Neural progenitor cell (in vitro differentiated cells): Measurements from ENCODE around the gene ARMC9. TPM values are rescaled to one million over a fixed set of nuclear protein-coding genes. Genes with fewer than 3 reads are reported as not detected.

Experiments used
- DNase-seq: peaks from one replicate; pipeline ENCODE4 v3.0.0-alpha.2; 2016; ENCODE audit warnings: low spot score
- H2AFZ ChIP-seq: fragments of 200-600 bp; sonication (generic); replicated peaks from 2 replicates; pipeline ENCODE4 v1.6.1; 2016; ENCODE audit warnings: antibody characterized with exemption
- H3F3A ChIP-seq: fragments of 200-600 bp; sonication (generic); 2 replicates; pipeline ENCODE4 v1.6.1; 2016; ENCODE audit warnings: antibody characterized with exemption, low read depth
- H3K27ac ChIP-seq: fragments of 200-600 bp; sonication (generic); 2 replicates; pipeline ENCODE4 v1.5.1; 2016; ENCODE audit warnings: mild to moderate bottlenecking
- H3K27me3 ChIP-seq: fragments of 200-600 bp; sonication (generic); 2 replicates; pipeline ENCODE4 v1.6.1; 2016; ENCODE audit warnings: mild to moderate bottlenecking, moderate library complexity
- H3K36me3 ChIP-seq: fragments of 200-600 bp; sonication (generic); 2 replicates; pipeline ENCODE4 v1.5.1; 2016
- H3K4me1 ChIP-seq: fragments of 200-600 bp; sonication (generic); 2 replicates; pipeline ENCODE4 v1.6.1; 2016; ENCODE audit warnings: mixed run types
- H3K4me2 ChIP-seq: fragments of 200-600 bp; sonication (generic); 2 replicates; pipeline ENCODE4 v1.6.1; 2016
- H3K4me3 ChIP-seq: fragments of 200-600 bp; sonication (generic); 2 replicates; pipeline ENCODE4 v1.5.1; 2016
- H3K79me2 ChIP-seq: fragments of 200-600 bp; sonication (generic); 2 replicates; pipeline ENCODE4 v1.6.1; 2016; ENCODE audit warnings: low read depth
- H3K9ac ChIP-seq: fragments of 200-600 bp; sonication (generic); 2 replicates; pipeline ENCODE4 v1.6.1; 2016
- H3K9me3 ChIP-seq: fragments of 200-600 bp; sonication (generic); 2 replicates; pipeline ENCODE4 v1.5.1; 2016; ENCODE audit warnings: low read depth
- H4K20me1 ChIP-seq: fragments of 200-600 bp; sonication (generic); 2 replicates; pipeline ENCODE4 v1.6.1; 2016; ENCODE audit warnings: low read depth
- H3K27ac Mint-ChIP-seq: 3 replicates; pipeline ENCODE4 v1.8.0; 2021; ENCODE audit warnings: mixed read lengths
- H3K27me3 Mint-ChIP-seq: 2 replicates; pipeline ENCODE4 v1.8.0; 2022; ENCODE audit warnings: low read depth, mild to moderate bottlenecking, inconsistent platforms, moderate library complexity, mixed read lengths; ENCODE audit not compliant: insufficient read depth
- H3K36me3 Mint-ChIP-seq: 3 replicates; pipeline ENCODE4 v1.8.0; 2021; ENCODE audit warnings: mixed read lengths
- H3K4me1 Mint-ChIP-seq: 3 replicates; pipeline ENCODE4 v1.8.0; 2021; ENCODE audit warnings: mixed read lengths
- H3K4me3 Mint-ChIP-seq: 3 replicates; pipeline ENCODE4 v1.8.0; 2021; ENCODE audit warnings: mild to moderate bottlenecking, moderate library complexity, mixed read lengths
- H3K9me3 Mint-ChIP-seq: 3 replicates; pipeline ENCODE4 v1.8.0; 2020; ENCODE audit warnings: mixed read lengths
- EZH2 ChIP-seq: fragments of 200-600 bp; sonication (generic); IDR thresholded peaks from 2 replicates; pipeline ENCODE4 v1.6.1; 2017; ENCODE audit warnings: antibody characterized with exemption, mild to moderate bottlenecking, moderate library complexity
- EZH2phosphoT487 ChIP-seq: fragments of 200-600 bp; sonication (generic); IDR thresholded peaks from 2 replicates; pipeline ENCODE4 v1.6.1; 2017; ENCODE audit warnings: antibody characterized with exemption
- total RNA-seq: library from RNA; depleted of rRNA; stranded (reverse); fragments of >200 nt; gene quantifications from 2 replicates; pipeline ENCODE4 v1.2.3, GENCODE V29; 2015; ENCODE audit warnings: low replicate concordance
- TF ChIP-seq, protein P1 (sequence below): fragments of 200-600 bp; sonication (generic); IDR thresholded peaks from 2 replicates; pipeline ENCODE4 v1.5.1; 2017; ENCODE audit warnings: antibody characterized with exemption, mild to moderate bottlenecking

Gene ARMC9
- total RNA-seq, 1 donor from 2014 or later = 45.8 TPM

DNA sequence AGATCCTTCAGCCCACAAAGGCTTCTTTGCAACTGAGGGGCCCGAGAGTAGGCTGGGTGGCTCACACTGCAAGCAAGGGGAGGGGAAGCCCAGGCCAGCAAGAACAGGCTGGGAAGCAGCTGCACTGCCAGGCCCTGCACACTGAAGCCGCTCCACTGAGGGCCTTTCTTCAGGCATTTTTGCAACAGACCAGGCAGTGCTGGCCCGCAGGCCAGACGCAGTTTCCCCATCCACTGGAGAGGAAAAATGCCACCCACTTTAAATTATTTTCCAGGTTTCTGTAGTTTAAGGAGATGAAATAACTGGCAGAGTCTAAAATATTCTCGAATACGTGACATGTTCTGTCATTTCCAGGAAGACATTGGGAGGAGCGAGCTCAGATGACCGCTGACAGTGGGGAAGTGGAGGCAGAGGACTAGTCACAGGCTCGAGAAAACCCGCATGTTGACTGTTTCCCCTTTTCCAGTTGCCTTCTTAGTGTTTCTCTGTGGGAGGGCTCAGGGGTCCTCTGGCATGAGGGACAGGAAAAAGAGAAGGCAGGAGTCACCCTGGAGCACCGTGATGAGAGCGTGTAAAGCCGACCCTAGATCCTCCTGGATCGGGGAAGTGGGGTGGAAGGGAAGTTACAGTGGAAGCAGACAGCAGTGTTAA, 143.8 kb downstream of the ARMC9 start:
- peak overlapping the region; percentile 78 for H3K27ac Mint-ChIP-seq
- Histone ChIP-seq H4K20me1 (no peaks in the 10 kb centered on the region), H3K36me3 (no peaks in the 10 kb centered on the region), H3K4me2 (peak overlapping the region; percentile 33), H3K4me3 (no peak overlapping the region), H3K27me3 (no peaks in the 10 kb centered on the region), H3K9ac (no peak overlapping the region), H3K79me2 (no peaks in the 10 kb centered on the region), H3F3A (peaks cover 16% of the 10 kb centered on the region), H3K27ac (peak overlapping the region; percentile 68), H3K9me3 (no peaks in the 10 kb centered on the region), H3K4me1 (peaks cover 29% of the 10 kb centered on the region), H2AFZ (peak overlapping the region; percentile 5)
- H3K4me3 Mint-ChIP-seq = no peak overlapping the region
- H3K36me3 Mint-ChIP-seq = peaks cover 18% of the 10 kb centered on the region
- no peak for TF ChIP-seq EZH2
- TF ChIP-seq, protein P1, sequence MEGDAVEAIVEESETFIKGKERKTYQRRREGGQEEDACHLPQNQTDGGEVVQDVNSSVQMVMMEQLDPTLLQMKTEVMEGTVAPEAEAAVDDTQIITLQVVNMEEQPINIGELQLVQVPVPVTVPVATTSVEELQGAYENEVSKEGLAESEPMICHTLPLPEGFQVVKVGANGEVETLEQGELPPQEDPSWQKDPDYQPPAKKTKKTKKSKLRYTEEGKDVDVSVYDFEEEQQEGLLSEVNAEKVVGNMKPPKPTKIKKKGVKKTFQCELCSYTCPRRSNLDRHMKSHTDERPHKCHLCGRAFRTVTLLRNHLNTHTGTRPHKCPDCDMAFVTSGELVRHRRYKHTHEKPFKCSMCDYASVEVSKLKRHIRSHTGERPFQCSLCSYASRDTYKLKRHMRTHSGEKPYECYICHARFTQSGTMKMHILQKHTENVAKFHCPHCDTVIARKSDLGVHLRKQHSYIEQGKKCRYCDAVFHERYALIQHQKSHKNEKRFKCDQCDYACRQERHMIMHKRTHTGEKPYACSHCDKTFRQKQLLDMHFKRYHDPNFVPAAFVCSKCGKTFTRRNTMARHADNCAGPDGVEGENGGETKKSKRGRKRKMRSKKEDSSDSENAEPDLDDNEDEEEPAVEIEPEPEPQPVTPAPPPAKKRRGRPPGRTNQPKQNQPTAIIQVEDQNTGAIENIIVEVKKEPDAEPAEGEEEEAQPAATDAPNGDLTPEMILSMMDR = no peak
- no peak for TF ChIP-seq EZH2phosphoT487
- peak; percentile 70 for DNase-seq
- H3K27me3 Mint-ChIP-seq = peaks cover 2% of the 10 kb centered on the region
- H3K4me1 Mint-ChIP-seq = peaks cover 9% of the 10 kb centered on the region
- no peaks in the 10 kb centered on the region for H3K9me3 Mint-ChIP-seq

DNA sequence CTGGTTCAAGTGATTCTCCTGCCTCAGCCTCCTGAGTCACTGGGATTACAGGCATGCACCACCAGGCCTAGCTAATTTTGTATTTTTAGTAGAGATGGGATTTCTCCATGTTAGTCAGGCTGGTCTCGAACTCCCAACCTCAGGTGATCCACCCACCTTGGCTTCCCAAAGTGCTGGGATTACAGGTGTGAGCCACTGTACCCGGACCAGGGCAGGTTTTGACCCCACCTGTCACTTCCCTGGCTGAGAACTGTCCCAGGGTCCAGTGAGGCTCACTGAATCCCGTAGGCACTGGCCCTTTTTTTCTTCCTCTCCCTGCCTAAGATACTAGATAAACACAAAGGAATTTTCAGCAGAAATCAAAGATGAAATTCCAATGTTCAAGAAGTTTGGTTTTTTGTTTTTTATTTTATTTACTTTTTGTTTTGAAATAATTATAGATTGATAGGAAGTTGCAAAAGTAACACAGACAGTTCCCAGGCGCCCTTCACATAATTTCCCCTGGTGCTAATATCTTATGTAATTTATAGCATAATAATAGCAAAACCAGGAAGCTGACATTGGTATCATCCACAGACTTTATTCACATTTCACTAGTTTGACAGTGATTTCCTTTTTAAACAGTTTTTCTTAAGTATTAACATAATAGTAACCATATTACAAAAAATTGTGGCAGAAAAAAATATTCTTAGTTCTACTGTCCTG, 144.7 kb downstream of the ARMC9 start:
- Histone ChIP-seq H3K27me3 (no peaks in the 10 kb centered on the region), H3K36me3 (no peaks in the 10 kb centered on the region), H4K20me1 (no peaks in the 10 kb centered on the region), H3K4me2 (no peak overlapping the region), H3K79me2 (no peaks in the 10 kb centered on the region), H3K27ac (no peak overlapping the region), H3K9ac (no peak overlapping the region), H2AFZ (no peak overlapping the region), H3K4me1 (peaks cover 29% of the 10 kb centered on the region), H3K9me3 (no peaks in the 10 kb centered on the region), H3F3A (peaks cover 16% of the 10 kb centered on the region), H3K4me3 (no peak overlapping the region)
- no peak overlapping the region for H3K4me3 Mint-ChIP-seq
- no peak overlapping the region for H3K27ac Mint-ChIP-seq
- H3K27me3 Mint-ChIP-seq = no peaks in the 10 kb centered on the region
- peaks cover 9% of the 10 kb centered on the region for H3K4me1 Mint-ChIP-seq
- TF ChIP-seq EZH2phosphoT487 (no peak), EZH2 (no peak)
- TF ChIP-seq, protein P1 = no peak
- H3K9me3 Mint-ChIP-seq = no peaks in the 10 kb centered on the region
- H3K36me3 Mint-ChIP-seq = peaks cover 22% of the 10 kb centered on the region
- DNase-seq = no peak

DNA sequence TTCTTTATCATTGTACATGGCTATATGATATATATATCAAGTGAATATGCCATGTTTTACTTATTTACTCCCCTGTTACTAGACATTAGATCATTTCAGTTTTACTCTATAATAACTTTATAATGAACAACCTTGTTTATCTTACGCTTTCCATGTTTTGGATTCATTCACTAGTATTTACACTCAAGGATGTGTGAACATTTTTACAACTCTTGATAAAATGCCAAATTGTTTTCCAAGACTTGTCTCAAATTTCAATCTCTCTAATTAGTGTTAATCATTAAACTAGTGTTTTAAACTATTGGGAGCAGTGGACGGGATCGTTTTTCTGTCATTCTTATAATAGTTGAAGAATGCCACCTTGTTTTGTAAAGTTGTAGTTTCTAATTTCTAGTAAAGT, 145.6 kb downstream of the ARMC9 start:
- Mint-ChIP-seq H3K4me3 (no peak overlapping the region), H3K4me1 (peaks cover 9% of the 10 kb centered on the region), H3K27ac (no peak overlapping the region)

More for the DNA sequence above, 145.6 kb downstream of the ARMC9 start:
- Histone ChIP-seq H4K20me1 (no peaks in the 10 kb centered on the region), H3K36me3 (no peaks in the 10 kb centered on the region), H3K4me2 (no peak overlapping the region), H3K9ac (no peak overlapping the region), H2AFZ (no peak overlapping the region), H3K4me3 (no peak overlapping the region), H3K27ac (no peak overlapping the region), H3K27me3 (no peaks in the 10 kb centered on the region), H3K4me1 (peaks cover 29% of the 10 kb centered on the region), H3F3A (peaks cover 16% of the 10 kb centered on the region), H3K9me3 (no peaks in the 10 kb centered on the region), H3K79me2 (no peaks in the 10 kb centered on the region)
- Mint-ChIP-seq H3K27me3 (no peaks in the 10 kb centered on the region), H3K9me3 (no peaks in the 10 kb centered on the region), H3K36me3 (peaks cover 23% of the 10 kb centered on the region)
- TF ChIP-seq, protein P1 = no peak
- TF ChIP-seq EZH2phosphoT487 = no peak
- TF ChIP-seq EZH2 = no peak
- no peak for DNase-seq
